ENCODE results near the gene NKPD1.

NKPD1 gene

GRCh38 chr19:45112111-45112827 lies 48.5 kb downstream of the NKPD1 start:
- DNase-seq: no peak
